Measurements from ENCODE around the gene FGFR2.

Gene FGFR2

GRCh38 chr10:121551210-121551885 lies 46.9 kb downstream of the FGFR2 start:
- DNase-seq = no peak

- no peak for DNase-seq
These were observed 53.9 kb downstream of the FGFR2 start for GRCh38 chr10:121544301-121544869.

GRCh38 chr10:121543545-121543944 lies 54.7 kb downstream of the FGFR2 start:
- no peak for DNase-seq

GRCh38 chr10:121541450-121542120 lies 56.7 kb downstream of the FGFR2 start:
- no peak for DNase-seq

- no peak for DNase-seq
These were observed 57.4 kb downstream of the FGFR2 start for GRCh38 chr10:121540732-121541395.

GRCh38 chr10:121539786-121540185 lies 58.5 kb downstream of the FGFR2 start:
- DNase-seq = no peak

- DNase-seq = no peak
These were observed 61.8 kb downstream of the FGFR2 start for GRCh38 chr10:121536310-121536913.

GRCh38 chr10:121535381-121535780 lies 62.9 kb downstream of the FGFR2 start:
- DNase-seq = no peak

- DNase-seq = no peak
These were observed 65.9 kb downstream of the FGFR2 start for GRCh38 chr10:121532292-121532864.

- no peak for DNase-seq
These were observed 66.4 kb downstream of the FGFR2 start for GRCh38 chr10:121531830-121532178.

GRCh38 chr10:121531076-121531829 lies 67.0 kb downstream of the FGFR2 start:
- DNase-seq = no peak

GRCh38 chr10:121530481-121531075 lies 67.7 kb downstream of the FGFR2 start:
- no peak for DNase-seq

- DNase-seq = no peak
These were observed 70.6 kb downstream of the FGFR2 start for GRCh38 chr10:121527690-121528089.

- DNase-seq = no peak
These were observed 71.4 kb downstream of the FGFR2 start for GRCh38 chr10:121526801-121527221.

- DNase-seq = no peak
These were observed 72.0 kb downstream of the FGFR2 start for GRCh38 chr10:121526135-121526790.

- no peak for DNase-seq
These were observed 72.8 kb downstream of the FGFR2 start for GRCh38 chr10:121525251-121526134.

GRCh38 chr10:121524157-121524817 lies 74.0 kb downstream of the FGFR2 start:
- DNase-seq = no peak

GRCh38 chr10:121522831-121523230 lies 75.4 kb downstream of the FGFR2 start:
- DNase-seq = no peak

GRCh38 chr10:121521794-121522556 lies 76.3 kb downstream of the FGFR2 start:
- no peak for DNase-seq
